ENCODE data around the gene BAIAP2L1.
A peak's percentile ranks its signal among the peaks of the same experiment; 100 is the strongest.

The BAIAP2L1 gene

GRCh38 chr7:98257701-98258100, 143.2 kb downstream of the BAIAP2L1 start:
- no peak for DNase-seq

GRCh38 chr7:98256431-98256830, 144.5 kb downstream of the BAIAP2L1 start:
- DNase-seq, result peak; percentile 87

- DNase-seq, result no peak
Observed at GRCh38 chr7:98254951-98255610, 145.8 kb downstream of the BAIAP2L1 start.

- no peak for DNase-seq
Observed at GRCh38 chr7:98254516-98254915, 146.4 kb downstream of the BAIAP2L1 start.

- DNase-seq, result no peak
Observed at GRCh38 chr7:98252425-98253054, 148.3 kb downstream of the BAIAP2L1 start.

- DNase-seq, result peak; percentile 94
Observed at GRCh38 chr7:98251601-98252424, 149.1 kb downstream of the BAIAP2L1 start, which contains the start of gene TECPR1. Gene TECPR1, minus strand, starts transcription at chr7:98252232. Its CDS starts 6,086 bp downstream, at chr7:98246146.

GRCh38 chr7:98251231-98251600, 149.7 kb downstream of the BAIAP2L1 start:
- no peak for DNase-seq

- DNase-seq, result no peak
Observed at GRCh38 chr7:98250789-98251188, 150.1 kb downstream of the BAIAP2L1 start.

GRCh38 chr7:98249106-98249505, 151.8 kb downstream of the BAIAP2L1 start:
- no peak for DNase-seq

GRCh38 chr7:98248156-98248555, 152.7 kb downstream of the BAIAP2L1 start:
- DNase-seq, result no peak

GRCh38 chr7:98244871-98245270, 156.0 kb downstream of the BAIAP2L1 start:
- no peak for DNase-seq

GRCh38 chr7:98242934-98243333, 158.0 kb downstream of the BAIAP2L1 start:
- no peak for DNase-seq

- no peak for DNase-seq
Observed at GRCh38 chr7:98242342-98242741, 158.5 kb downstream of the BAIAP2L1 start.

- no peak for DNase-seq
Observed at GRCh38 chr7:98241674-98242241, 159.1 kb downstream of the BAIAP2L1 start.
